ENCODE data around the gene TIMM44. TPM values are rescaled to one million over a fixed set of nuclear protein-coding genes. Genes with fewer than 3 reads are reported as not detected.

TIMM44 gene
- polyA plus RNA-seq, 1 donor (not counting 4 experiments of a cell fraction or from before 2014, with no cell fraction given), result 34.8 TPM

- Histone ChIP-seq H3K9me3 (ENCODE audit: control insufficient read depth, low read depth, low read length) (no peaks in the 10 kb centered on the region), H3K4me3 (ENCODE audit: control insufficient read depth in 2 of 3, extremely low read depth in 1 of 3, insufficient read depth in 2 of 3, low read depth in 1 of 3, low read length in 3 of 3) (no peak overlapping the region), H3K79me2 (ENCODE audit: control insufficient read depth, insufficient read depth, low read length) (peaks cover 2% of the 10 kb centered on the region), H3K9ac (ENCODE audit: control insufficient read depth, extremely low read depth, insufficient read depth, low read length) (no peak overlapping the region), H2AFZ (ENCODE audit: control insufficient read depth, low read length) (no peak overlapping the region), H3K27me3 (ENCODE audit: control insufficient read depth, extremely low read depth, insufficient read depth, low read length) (no peaks in the 10 kb centered on the region), H3K27ac (ENCODE audit: control insufficient read depth, insufficient read depth, low read length) (no peak overlapping the region), H4K20me1 (ENCODE audit: control insufficient read depth, extremely low read depth, insufficient read depth, low read length) (no peaks in the 10 kb centered on the region), H3K4me2 (ENCODE audit: control insufficient read depth, extremely low read depth, insufficient read depth, low read depth, low read length) (no peak overlapping the region), H3K4me1 (ENCODE audit: control insufficient read depth, extremely low read depth, insufficient read depth, low read length) (peaks cover 25% of the 10 kb centered on the region), H3K36me3 (ENCODE audit: control insufficient read depth in 2 of 2, extremely low read depth in 1 of 2, insufficient read depth in 2 of 2, low read length in 2 of 2) (peaks cover 36 to 40% of the 10 kb centered on the region in 2 experiments), H3K9me1 (ENCODE audit: control insufficient read depth, extremely low read depth, insufficient read depth, low read length) (peaks cover 3% of the 10 kb centered on the region)
- FAIRE-seq (no peak), DNase-seq (ENCODE audit: low read depth, low spot score) (no peak)
- TF ChIP-seq EZH2 (IDR thresholded peaks at IDR 0.05; ENCODE audit: low read length) (no peak), CTCF (optimal IDR thresholded peaks at IDR 0.05 in 1 of 3, IDR thresholded peaks at IDR 0.05 in 1 of 3, conservative IDR thresholded peaks at IDR 0.05 in 1 of 3; ENCODE audit: extremely low read depth in 1 of 3, insufficient read depth in 2 of 3, low read length in 3 of 3) (no peak)
- dilution Hi-C loops (cut with MboI; ENCODE audit: extremely low pct_ligation_motif_present, low sequenced_read_pairs), result no loop called here
Observed at GRCh38 chr19:7932930-7933300, 10.6 kb downstream of the TIMM44 start.

GRCh38 chr19:7932276-7932929 is 11.1 kb downstream of the TIMM44 start:
- dilution Hi-C loops (cut with MboI; ENCODE audit: extremely low pct_ligation_motif_present, low sequenced_read_pairs), result no loop called here
- no peaks in the 10 kb centered on the region for H3K9me3 ChIP-seq (ENCODE audit: control insufficient read depth, low read depth, low read length)
- H3K27me3 ChIP-seq (ENCODE audit: control insufficient read depth, extremely low read depth, insufficient read depth, low read length), result no peaks in the 10 kb centered on the region
- peaks cover 3% of the 10 kb centered on the region for H3K9me1 ChIP-seq (ENCODE audit: control insufficient read depth, extremely low read depth, insufficient read depth, low read length)
- FAIRE-seq, result no peak
- H2AFZ ChIP-seq (ENCODE audit: control insufficient read depth, low read length), result no peak overlapping the region
- no peaks in the 10 kb centered on the region for H4K20me1 ChIP-seq (ENCODE audit: control insufficient read depth, extremely low read depth, insufficient read depth, low read length)
- peaks cover 33 to 39% of the 10 kb centered on the region in 2 experiments for H3K36me3 ChIP-seq (ENCODE audit: control insufficient read depth in 2 of 2, extremely low read depth in 1 of 2, insufficient read depth in 2 of 2, low read length in 2 of 2)
- no peak overlapping the region for H3K4me2 ChIP-seq (ENCODE audit: control insufficient read depth, extremely low read depth, insufficient read depth, low read depth, low read length)
- no peak for DNase-seq (ENCODE audit: low read depth, low spot score)
- no peak overlapping the region for H3K4me3 ChIP-seq (ENCODE audit: control insufficient read depth in 2 of 3, extremely low read depth in 1 of 3, insufficient read depth in 2 of 3, low read depth in 1 of 3, low read length in 3 of 3)
- peaks cover 2% of the 10 kb centered on the region for H3K79me2 ChIP-seq (ENCODE audit: control insufficient read depth, insufficient read depth, low read length)
- H3K27ac ChIP-seq (ENCODE audit: control insufficient read depth, insufficient read depth, low read length), result no peak overlapping the region
- no peak for TF ChIP-seq CTCF (optimal IDR thresholded peaks at IDR 0.05 in 1 of 3, IDR thresholded peaks at IDR 0.05 in 1 of 3, conservative IDR thresholded peaks at IDR 0.05 in 1 of 3; ENCODE audit: extremely low read depth in 1 of 3, insufficient read depth in 2 of 3, low read length in 3 of 3)
- no peak for TF ChIP-seq EZH2 (IDR thresholded peaks at IDR 0.05; ENCODE audit: low read length)
- no peak overlapping the region for H3K9ac ChIP-seq (ENCODE audit: control insufficient read depth, extremely low read depth, insufficient read depth, low read length)
- H3K4me1 ChIP-seq (ENCODE audit: control insufficient read depth, extremely low read depth, insufficient read depth, low read length), result peaks cover 27% of the 10 kb centered on the region
